Suprapubic skin (tissue), 4 donors: ENCODE results near the gene ALDH3A2.

Experiments
- CTCF ChIP-seq, 2 donors: fragments of 200-600 bp in 1 of 2; fragments of 450-650 bp in 1 of 2; sonication (generic) in 1 of 2; IDR thresholded peaks; one replicate each; pipeline ENCODE4 v1.5.1; 2016 to 2019; ENCODE audit warnings: antibody characterized with exemption in 2 of 2, mild to moderate bottlenecking in 1 of 2, moderate library complexity in 1 of 2
- EP300 ChIP-seq: sonication (generic); formaldehyde crosslinking; IDR thresholded peaks from one replicate; pipeline ENCODE4 v1.6.1; 2017; ENCODE audit warnings: antibody characterized with exemption
- POLR2A ChIP-seq, 2 donors: fragments of 450-650 bp; IDR thresholded peaks; one replicate each; pipeline ENCODE4 v1.6.1; 2017; ENCODE audit warnings: antibody characterized with exemption in 2 of 2, mild to moderate bottlenecking in 2 of 2, moderate library complexity in 2 of 2
- POLR2AphosphoS5 ChIP-seq, 3 donors: sonication (generic); formaldehyde crosslinking; IDR thresholded peaks; one replicate each; pipeline ENCODE4 v1.6.1; 2017; ENCODE audit warnings: antibody characterized with exemption in 3 of 3

GRCh38 chr17:19626079-19626478, 22.5 kb upstream of the ALDH3A2 start:
- TF ChIP-seq CTCF (IDR thresholded peaks at IDR 0.05) (no peak), POLR2A (IDR thresholded peaks at IDR 0.05) (no peak), EP300 (no peak), POLR2AphosphoS5 (IDR thresholded peaks at IDR 0.05) (no peak)
